Measurements from ENCODE around the gene CLRN1. TPM values are rescaled to one million over a fixed set of nuclear protein-coding genes. Genes with fewer than 3 reads are reported as not detected.

CLRN1 gene
- total RNA-seq, 1 donor from 2014 or later, result not detected

DNA sequence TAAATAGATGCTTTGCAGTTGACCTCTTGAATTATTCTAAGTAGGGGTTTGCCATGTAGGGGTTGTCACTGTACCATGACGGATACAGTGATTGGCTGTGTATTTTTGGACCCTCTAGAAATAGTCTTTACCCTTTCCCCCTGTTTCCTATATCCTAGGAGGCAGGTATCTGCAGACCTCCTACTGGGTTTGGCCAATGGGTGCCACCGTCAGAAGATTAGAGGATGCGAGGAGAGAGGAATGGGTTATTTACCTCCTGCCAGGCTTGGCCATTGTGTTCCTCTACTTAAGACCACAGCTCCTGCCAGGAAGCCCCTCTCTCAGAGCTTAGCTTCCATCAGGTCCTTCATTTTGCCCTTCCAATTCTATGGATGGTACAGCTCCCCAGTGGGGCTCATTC, 40.2 kb upstream of the CLRN1 start:
- H3K4me3 ChIP-seq (ENCODE audit: low read depth, low read length), result no peak overlapping the region
- FAIRE-seq (no peak), DNase-seq (ENCODE audit: low read depth) (no peak)
- H3K36me3 ChIP-seq (ENCODE audit: control insufficient read depth, insufficient read depth, low read length), result no peaks in the 10 kb centered on the region
- peaks cover 3% of the 10 kb centered on the region for H3K27me3 ChIP-seq (ENCODE audit: control insufficient read depth, insufficient read depth, low read length)
- TF ChIP-seq, protein P1, sequence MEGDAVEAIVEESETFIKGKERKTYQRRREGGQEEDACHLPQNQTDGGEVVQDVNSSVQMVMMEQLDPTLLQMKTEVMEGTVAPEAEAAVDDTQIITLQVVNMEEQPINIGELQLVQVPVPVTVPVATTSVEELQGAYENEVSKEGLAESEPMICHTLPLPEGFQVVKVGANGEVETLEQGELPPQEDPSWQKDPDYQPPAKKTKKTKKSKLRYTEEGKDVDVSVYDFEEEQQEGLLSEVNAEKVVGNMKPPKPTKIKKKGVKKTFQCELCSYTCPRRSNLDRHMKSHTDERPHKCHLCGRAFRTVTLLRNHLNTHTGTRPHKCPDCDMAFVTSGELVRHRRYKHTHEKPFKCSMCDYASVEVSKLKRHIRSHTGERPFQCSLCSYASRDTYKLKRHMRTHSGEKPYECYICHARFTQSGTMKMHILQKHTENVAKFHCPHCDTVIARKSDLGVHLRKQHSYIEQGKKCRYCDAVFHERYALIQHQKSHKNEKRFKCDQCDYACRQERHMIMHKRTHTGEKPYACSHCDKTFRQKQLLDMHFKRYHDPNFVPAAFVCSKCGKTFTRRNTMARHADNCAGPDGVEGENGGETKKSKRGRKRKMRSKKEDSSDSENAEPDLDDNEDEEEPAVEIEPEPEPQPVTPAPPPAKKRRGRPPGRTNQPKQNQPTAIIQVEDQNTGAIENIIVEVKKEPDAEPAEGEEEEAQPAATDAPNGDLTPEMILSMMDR (IDR thresholded peaks at IDR 0.05; ENCODE audit: insufficient read depth, low read length, severe bottlenecking), result no peak

DNA sequence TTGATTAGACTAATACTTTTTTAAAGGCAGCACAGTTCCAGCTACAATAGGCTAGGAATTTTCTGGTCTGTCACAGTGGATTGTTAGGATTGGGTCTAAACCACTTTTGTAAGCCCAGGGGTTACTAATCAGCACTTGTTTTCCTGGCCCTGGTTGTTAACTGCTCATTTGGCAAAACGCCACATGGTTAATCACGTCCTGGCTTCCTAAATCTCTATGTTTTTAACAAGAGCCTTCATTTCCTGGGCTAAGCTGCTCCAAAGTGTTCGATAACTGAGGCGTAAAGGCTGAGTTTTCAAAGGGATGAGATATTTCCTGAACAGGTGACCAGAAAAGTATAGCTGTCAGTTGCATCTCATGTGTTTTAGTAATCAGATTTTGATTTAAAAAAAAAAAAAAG, 38.9 kb upstream of the CLRN1 start:
- Histone ChIP-seq H3K27me3 (ENCODE audit: control insufficient read depth, insufficient read depth, low read length) (peaks cover 3% of the 10 kb centered on the region), H3K36me3 (ENCODE audit: control insufficient read depth, insufficient read depth, low read length) (no peaks in the 10 kb centered on the region), H3K4me3 (ENCODE audit: low read depth, low read length) (no peak overlapping the region)
- peak; percentile 90 for DNase-seq (ENCODE audit: low read depth)
- no peak for FAIRE-seq
- TF ChIP-seq, protein P1 (IDR thresholded peaks at IDR 0.05; ENCODE audit: insufficient read depth, low read length, severe bottlenecking), result no peak

DNA sequence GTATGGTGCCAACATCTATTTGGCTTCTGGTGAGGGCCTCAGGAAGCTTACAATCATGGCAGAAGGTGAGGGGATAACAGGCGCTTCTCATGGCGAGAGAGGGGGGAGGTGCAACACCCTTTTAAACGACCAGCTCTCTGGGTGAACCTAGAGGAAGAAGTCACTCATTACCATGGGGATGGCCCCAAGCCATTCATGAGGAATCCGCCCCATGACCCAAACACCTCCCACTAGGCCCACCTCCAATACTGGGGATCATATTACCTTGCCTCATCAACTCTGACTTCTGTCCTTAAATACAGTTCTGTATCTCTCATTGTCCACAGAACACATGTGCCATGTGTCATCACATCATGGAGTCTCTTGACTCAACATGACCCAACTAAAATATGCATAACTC, 37.5 kb upstream of the CLRN1 start:
- DNase-seq (ENCODE audit: low read depth), result peak; percentile 12
- no peak for FAIRE-seq
- peaks cover 3% of the 10 kb centered on the region for H3K27me3 ChIP-seq (ENCODE audit: control insufficient read depth, insufficient read depth, low read length)
- H3K36me3 ChIP-seq (ENCODE audit: control insufficient read depth, insufficient read depth, low read length), result no peaks in the 10 kb centered on the region
- TF ChIP-seq, protein P1 (IDR thresholded peaks at IDR 0.05; ENCODE audit: insufficient read depth, low read length, severe bottlenecking), result no peak
- no peak overlapping the region for H3K4me3 ChIP-seq (ENCODE audit: low read depth, low read length)

DNA sequence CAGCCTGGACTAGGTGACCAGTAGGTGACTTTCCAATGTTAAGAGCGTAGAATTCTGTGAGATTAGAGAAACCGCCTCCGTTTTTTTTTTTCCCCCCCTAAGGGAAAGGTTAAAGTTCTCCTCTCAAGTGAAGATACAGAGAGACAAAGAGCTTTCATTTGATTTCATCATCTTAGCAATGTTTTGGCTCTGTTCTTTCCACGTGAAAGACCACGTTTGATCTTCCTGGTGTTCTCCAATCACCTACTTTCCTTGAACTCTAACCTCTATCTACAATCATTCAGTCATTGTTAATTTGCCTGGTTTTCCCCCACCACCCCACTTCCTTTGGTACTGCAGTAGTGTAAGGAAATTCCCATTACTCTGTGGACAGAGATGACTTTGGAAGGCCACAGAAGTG, 36.9 kb upstream of the CLRN1 start:
- Histone ChIP-seq H3K4me3 (ENCODE audit: low read depth, low read length) (no peak overlapping the region), H3K27me3 (ENCODE audit: control insufficient read depth, insufficient read depth, low read length) (peaks cover 3% of the 10 kb centered on the region), H3K36me3 (ENCODE audit: control insufficient read depth, insufficient read depth, low read length) (no peaks in the 10 kb centered on the region)
- TF ChIP-seq, protein P1 (IDR thresholded peaks at IDR 0.05; ENCODE audit: insufficient read depth, low read length, severe bottlenecking), result no peak
- no peak for FAIRE-seq
- DNase-seq (ENCODE audit: low read depth), result no peak

DNA sequence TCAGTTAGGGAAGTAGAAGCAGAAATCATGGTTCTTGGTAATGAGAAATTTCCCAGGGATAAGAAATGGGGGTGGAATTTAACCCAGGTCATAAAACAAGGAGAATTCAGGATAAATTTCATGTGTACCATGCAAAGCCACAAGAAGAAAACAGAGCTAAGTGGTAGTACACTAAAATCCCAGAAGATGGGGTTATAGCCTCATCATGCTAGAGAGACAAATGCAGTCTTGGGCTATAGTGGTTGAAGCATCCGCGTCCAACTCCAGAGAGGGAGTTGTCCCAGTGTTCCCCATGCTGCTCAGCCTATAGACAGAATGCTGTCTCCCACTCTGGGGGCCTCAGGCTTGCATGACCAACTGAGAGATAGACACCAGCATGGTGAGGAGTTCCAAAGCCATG, 36.2 kb upstream of the CLRN1 start:
- TF ChIP-seq, protein P1 (IDR thresholded peaks at IDR 0.05; ENCODE audit: insufficient read depth, low read length, severe bottlenecking), result peak; percentile 32
- FAIRE-seq (no peak), DNase-seq (ENCODE audit: low read depth) (peak; percentile 22)
- Histone ChIP-seq H3K27me3 (ENCODE audit: control insufficient read depth, insufficient read depth, low read length) (peaks cover 3% of the 10 kb centered on the region), H3K4me3 (ENCODE audit: low read depth, low read length) (no peak overlapping the region), H3K36me3 (ENCODE audit: control insufficient read depth, insufficient read depth, low read length) (no peaks in the 10 kb centered on the region)

DNA sequence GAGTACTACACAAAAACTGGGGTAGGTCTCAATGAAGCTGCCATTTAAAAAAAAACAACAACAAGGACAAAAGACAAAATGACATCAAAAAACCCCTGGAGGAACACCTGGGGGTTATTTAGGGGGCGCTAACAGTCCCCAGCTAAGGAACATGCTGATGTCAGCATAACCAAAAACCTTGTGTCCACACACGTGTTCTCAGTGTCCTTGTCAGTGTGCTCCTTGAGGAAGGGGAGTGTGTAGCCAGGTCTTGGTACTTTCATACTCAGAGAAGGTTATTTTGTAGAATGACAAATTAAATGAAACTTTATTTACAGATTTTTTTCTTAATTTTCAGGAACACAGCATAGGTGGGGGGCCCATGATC, 31.2 kb upstream of the CLRN1 start:
- TF ChIP-seq, protein P1 (IDR thresholded peaks at IDR 0.05; ENCODE audit: insufficient read depth, low read length, severe bottlenecking), result no peak
- Histone ChIP-seq H3K4me3 (ENCODE audit: low read depth, low read length) (no peak overlapping the region), H3K36me3 (ENCODE audit: control insufficient read depth, insufficient read depth, low read length) (no peaks in the 10 kb centered on the region), H3K27me3 (ENCODE audit: control insufficient read depth, insufficient read depth, low read length) (no peaks in the 10 kb centered on the region)
- DNase-seq (ENCODE audit: low read depth) (no peak), FAIRE-seq (no peak)
